T-helper 2 cell treated with Interferon-gamma antibody and Interleukin-4, amounts not matched to agents 100 ng/mL and 5 ng/mL, for 36 hours (primary cell): ENCODE data around the gene E4F1. TPM values are rescaled to one million over a fixed set of nuclear protein-coding genes. Genes with fewer than 3 reads are reported as not detected.

Experiments
- intact Hi-C: fragments of 100-400 bp; cut with micrococcal nuclease; formaldehyde crosslinking; loops from one replicate; pipeline ENCODE4 v1.15.1; 2023
- total RNA-seq: library from RNA; stranded (reverse); gene quantifications from 2 replicates; pipeline ENCODE4 v1.2.3, GENCODE V29; 2022

Gene E4F1
- total RNA-seq, 1 donor from 2014 or later: 30.3 TPM

GRCh38 chr16:2205104-2205966 is 18.1 kb upstream of the E4F1 start, which contains the start of gene MLST8:
MLST8 (plus strand) TSS chr16:2205454; CDS start chr16:2206086, 632 bp downstream.
- intact Hi-C loops: loop anchor here (5.0 kb wide), 1 partner anchor 48 kb away; the partner anchor contains the start of gene TRAF7

DNA sequence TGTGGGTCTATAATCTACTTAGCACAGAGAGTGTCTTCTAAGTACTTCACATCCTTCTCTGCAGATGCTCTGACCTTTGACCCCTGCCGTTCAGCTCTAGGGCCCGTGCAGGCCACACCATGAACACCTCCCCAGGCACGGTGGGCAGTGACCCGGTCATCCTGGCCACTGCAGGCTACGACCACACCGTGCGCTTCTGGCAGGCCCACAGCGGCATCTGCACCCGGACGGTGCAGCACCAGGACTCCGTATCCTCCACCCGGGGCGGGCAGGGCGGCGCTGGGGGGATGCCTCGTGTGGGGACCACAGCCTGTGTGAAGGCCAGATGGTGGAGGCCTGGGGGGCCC is 17.5 kb upstream of the E4F1 start:
- intact Hi-C loops: loop anchor here (5.0 kb wide), 1 partner anchor 49 kb away; the partner anchor contains the start of gene TRAF7

DNA sequence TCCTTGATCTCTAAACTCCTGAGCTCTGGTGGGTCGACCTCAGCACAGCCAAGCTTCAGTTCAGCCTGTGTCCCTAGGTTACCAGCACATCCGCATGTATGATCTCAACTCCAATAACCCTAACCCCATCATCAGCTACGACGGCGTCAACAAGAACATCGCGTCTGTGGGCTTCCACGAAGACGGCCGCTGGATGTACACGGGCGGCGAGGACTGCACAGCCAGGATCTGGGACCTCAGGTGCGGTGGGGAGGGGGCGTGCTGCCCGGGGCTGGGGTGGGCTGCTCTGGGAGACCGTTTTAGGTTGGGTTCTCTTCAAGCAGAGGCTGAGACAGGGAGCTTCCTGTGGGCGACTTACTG is 17.0 kb upstream of the E4F1 start:
- intact Hi-C loops: loop anchor here (5.0 kb wide), 1 partner anchor 49 kb away; the partner anchor contains the start of gene TRAF7

DNA sequence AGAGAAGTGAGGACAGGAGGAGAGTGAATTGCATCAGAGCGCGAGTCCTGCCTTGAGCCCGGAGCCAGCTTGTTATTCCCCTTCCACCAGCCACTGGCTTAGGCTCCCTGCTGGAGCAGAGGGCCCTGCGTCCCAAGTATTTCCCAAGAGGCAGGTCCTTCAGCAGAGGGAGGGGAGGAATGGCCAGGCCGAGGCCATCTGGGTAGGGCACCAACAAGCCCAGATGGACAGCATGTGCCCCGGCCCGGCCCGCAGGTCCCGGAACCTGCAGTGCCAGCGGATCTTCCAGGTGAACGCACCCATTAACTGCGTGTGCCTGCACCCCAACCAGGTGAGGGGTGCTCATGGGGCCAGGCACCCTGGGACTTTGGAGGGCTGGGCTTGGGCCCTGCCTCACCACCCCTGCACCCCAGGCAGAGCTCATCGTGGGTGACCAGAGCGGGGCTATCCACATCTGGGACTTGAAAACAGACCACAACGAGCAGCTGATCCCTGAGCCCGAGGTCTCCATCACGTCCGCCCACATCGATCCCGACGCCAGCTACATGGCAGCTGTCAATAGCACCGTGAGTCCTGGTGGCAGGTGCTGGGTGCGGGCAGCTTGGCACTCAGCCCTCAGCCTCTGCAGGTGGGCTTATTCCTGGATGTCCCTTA is 16.5 kb upstream of the E4F1 start:
- intact Hi-C loops: loop anchor here (5.0 kb wide), 1 partner anchor 50 kb away; the partner anchor contains the start of gene TRAF7

- intact Hi-C loops: loop anchor here (5.0 kb wide), 1 partner anchor 51 kb away; the partner anchor contains the start of gene TRAF7
These were observed 15.5 kb upstream of the E4F1 start for GRCh38 chr16:2207872-2208271.

DNA sequence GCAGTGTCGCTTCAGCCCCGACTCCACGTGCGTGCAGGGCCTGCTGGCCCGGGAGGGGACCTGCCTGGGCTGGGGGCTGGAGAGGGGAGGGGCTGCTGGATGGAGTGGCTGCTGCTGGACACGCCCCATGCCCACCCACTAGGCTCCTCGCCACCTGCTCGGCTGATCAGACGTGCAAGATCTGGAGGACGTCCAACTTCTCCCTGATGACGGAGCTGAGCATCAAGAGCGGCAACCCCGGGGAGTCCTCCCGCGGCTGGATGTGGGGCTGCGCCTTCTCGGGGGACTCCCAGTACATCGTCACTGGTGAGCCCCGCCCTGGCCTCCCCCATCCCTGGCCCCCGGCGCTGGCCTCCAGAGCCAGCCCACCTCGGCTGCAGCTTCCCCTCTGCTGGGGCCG is 15.1 kb upstream of the E4F1 start:
- intact Hi-C loops: loop anchor here (5.0 kb wide), 1 partner anchor 51 kb away; the partner anchor contains the start of gene TRAF7

GRCh38 chr16:2208772-2209171 is 14.6 kb upstream of the E4F1 start:
- intact Hi-C loops: loop anchor here (5.0 kb wide), 1 partner anchor 51 kb away; the partner anchor contains the start of gene TRAF7

DNA sequence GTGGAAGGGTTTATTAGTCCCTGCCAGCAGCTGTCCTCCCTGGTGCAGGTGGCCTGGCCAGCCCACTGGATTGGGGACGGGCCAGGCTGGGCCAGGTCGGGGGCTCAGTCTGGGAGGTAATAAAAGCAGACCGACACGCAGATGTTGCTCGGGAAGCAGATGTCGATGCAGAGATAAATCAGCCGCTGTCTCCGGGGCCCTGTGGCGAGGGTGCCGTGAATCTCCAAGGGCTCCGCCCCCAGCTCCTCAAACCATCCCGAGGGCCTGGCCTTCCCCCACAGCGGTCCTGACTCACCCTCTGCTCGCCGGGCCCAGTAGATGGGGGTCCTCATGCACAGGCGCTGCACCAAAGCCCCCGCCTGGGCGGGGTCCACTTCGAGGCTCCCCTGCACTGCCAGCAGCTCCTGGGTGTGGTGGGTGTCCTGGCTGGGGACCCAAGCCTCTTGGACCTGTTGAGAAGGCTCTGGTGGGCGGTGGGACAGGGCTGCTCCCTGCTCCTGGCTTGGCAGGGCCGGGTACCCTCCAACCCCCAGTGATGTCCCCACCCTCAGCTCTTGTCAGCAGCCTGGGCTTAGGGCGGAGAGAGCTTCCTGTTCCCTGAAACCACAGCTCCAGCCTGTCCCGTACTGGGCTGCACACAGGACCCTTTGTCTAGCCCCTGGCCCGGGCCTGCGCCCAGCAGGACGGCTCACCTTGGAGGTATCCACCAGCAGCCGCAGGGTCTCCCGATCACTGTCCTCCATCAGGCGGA is 14.0 kb upstream of the E4F1 start:
- intact Hi-C loops: loop anchor here (5.0 kb wide), 2 partner anchors 43 to 52 kb away; partner anchors contain the start of genes ECI1 and TRAF7

GRCh38 chr16:2210009-2210332 is 13.4 kb upstream of the E4F1 start:
- intact Hi-C loops: loop anchor here (5.0 kb wide), 1 partner anchor 42 kb away; the partner anchor contains the start of gene ECI1

DNA sequence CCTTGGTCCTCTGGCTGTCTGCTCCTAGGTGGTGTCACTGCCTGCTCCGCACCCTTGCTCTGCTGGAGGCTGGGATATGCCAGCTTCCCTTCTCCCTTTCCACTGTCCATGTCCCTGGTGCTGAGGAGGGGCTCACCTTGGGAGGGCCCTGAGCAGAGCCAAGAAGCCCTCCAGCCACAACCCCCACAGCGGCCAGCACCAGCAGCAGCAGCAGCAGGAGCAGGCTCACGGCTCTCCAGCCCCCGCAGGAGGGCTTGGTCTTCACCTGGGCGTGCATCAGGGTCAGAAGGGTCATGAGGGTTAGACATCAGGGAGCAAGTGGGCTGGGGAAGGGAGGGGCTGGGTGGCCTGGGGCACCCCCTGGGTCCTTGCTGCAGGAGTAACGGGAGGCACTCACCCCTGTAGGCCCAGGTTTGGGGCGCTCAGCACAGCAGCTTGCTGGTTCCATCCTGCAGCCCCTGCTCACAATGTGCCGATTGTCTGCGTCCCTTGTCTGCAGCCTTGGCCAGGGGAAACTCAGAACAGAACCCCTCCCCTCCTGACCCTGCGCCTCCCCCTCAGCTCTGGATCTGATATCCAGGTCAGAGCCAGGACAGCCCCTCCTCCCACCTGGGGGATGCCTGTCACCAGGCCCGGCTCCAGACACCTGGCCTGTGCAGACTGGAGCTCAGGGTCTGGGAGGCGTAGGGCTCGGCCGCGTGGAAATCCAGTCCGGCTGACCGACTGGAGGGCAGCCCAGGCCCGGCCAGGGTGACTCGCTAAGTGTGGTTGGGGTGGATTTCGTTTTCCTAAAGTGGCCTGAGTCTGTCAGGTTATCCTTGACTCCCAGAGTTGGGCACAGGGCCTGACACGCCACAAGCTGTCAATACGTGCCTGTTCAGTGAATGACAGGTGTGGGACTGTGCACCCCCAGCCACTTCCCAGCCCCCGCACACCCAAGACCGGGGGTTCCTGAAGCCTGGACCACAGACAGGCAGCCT is 12.7 kb upstream of the E4F1 start, which contains the start of gene BRICD5:
BRICD5 (minus strand) TSS at position 478 of the 980 bp plus-strand sequence; CDS start at position 448, 30 bp downstream.
- intact Hi-C loops: loop anchor here (5.0 kb wide), 1 partner anchor 42 kb away; the partner anchor contains the start of gene ECI1

- intact Hi-C loops: loop anchor here (5.0 kb wide), 1 partner anchor 40 kb away; the partner anchor contains the start of gene ECI1
These were observed 11.5 kb upstream of the E4F1 start for GRCh38 chr16:2211923-2212347.

GRCh38 chr16:2212362-2213324 is 10.7 kb upstream of the E4F1 start:
- intact Hi-C loops: loop anchor here (5.0 kb wide), 1 partner anchor 40 kb away; the partner anchor contains the start of gene ECI1

DNA sequence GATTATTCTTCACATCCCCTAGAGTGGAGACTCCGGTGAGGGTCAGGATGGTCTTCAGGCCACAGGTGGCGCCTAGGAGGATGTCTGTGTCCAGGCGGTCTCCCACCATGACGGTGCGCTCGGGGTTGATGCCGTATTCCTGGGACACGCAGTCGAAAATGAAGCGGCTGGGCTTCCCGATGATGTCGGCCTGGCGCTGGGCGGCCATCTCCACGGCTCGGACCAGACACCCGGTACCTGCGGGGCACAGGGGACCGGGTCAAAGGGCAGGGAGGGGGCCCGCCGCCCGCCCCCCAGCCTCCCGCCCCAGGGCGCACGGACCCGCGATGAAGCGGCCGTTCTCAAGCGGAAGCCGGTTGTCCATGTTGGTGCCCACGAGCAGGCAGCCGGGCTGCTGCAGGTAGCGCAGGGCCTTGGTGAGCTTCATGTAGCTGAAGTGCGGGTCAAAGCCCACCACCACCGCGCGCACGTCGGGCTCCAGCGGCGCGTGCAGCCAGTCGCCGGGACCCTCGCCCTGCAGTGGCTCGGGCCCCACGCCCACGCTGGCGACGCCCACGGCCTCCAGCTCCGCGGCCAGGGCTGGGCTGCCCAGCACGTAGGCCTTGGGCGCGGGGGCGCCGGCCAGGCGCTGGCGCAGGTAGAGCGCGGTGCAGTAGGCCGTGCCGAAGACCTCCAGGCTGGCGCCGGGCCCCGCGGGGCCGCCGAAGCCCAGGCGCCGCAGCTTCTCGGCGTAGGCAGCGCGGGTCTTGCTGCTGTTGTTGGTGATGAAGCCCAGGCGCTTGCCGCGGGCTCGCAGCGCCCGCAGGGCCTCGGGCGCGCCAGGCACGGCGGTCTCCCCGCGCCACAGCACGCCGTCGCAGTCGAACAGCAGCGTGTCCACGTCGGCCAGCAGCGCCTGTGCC is 9.3 kb upstream of the E4F1 start:
- intact Hi-C loops: loop anchor here (2.0 to 5.0 kb wide), 2 partner anchors 38 to 55 kb away; partner anchors contain the start of genes ECI1 and RNPS1

GRCh38 chr16:2214719-2214968 is 8.7 kb upstream of the E4F1 start, which contains the start of gene PGP:
PGP (minus strand) TSS chr16:2214840; CDS start chr16:2214777, 63 bp downstream.
- intact Hi-C loops: loop anchor here (2.0 to 5.0 kb wide), 2 partner anchors 38 to 54 kb away; partner anchors contain the start of genes ECI1 and RNPS1

DNA sequence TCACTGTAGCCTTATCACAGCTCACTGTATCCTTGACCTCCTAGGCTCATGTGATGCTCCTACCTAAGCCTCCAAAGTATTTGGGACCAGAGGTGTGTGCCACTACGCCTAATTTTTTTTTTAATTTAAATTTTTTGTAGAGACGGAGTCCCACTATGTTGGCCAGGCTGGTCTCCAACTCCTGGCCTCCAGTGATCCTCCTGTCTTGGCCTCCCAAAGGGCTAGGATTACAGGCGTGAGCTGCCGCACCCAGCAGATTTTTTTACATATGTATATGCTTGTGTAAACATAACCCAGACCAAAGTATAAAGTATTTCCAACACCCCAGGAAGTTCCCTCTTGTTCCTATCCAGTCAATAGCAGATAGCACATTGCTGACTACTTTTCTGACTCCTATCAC is 7.1 kb upstream of the E4F1 start:
- intact Hi-C loops: no loop called here

DNA sequence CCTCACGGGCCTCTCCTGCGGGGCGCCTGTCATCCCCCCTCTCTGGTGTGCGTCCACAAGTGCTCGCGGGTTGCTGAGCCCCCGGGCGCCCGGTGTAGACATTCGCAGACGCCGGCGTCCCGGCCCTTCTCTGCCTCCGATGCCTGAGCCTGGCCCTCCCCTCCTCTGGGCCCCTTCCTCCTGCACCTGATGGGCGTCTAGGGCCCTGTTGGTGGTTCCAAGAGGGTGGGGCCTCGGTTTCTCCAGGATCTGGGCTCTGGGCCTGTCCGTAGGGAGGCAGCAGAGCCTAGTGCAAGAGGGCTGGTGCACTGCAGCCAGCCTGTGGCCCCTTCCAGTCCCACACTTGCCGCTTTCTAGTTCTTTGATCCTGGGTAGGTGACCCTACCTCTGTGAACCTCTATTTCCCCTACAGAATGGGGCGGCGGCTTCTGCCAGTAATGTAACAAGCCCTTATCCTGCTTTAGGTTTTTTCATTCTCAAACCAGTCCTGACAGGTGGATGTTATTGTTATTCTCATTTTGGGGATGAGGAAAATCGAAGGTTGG is 623 bp downstream of the E4F1 start:
- intact Hi-C loops: loop anchor here (1.0 to 2.0 kb wide), 3 partner anchors 9 to 205 kb away; partner anchors contain the start of genes CCNF and ECI1

GRCh38 chr16:2226245-2226793 is 2.9 kb downstream of the E4F1 start:
- intact Hi-C loops: no loop called here
